ENCODE data around the gene GABRB2. TPM values are rescaled to one million over a fixed set of nuclear protein-coding genes. Genes with fewer than 3 reads are reported as not detected.

The GABRB2 gene
- total RNA-seq, 2 experiments from 2014 or later, result 1.4 to 5.1 TPM

GRCh38 chr5:161421067-161421466, 125.5 kb downstream of the GABRB2 start:
- H3K27ac ChIP-seq (ENCODE audit: low read depth, low read length, poor library complexity, severe bottlenecking), result no peak overlapping the region
- no peak overlapping the region for H2AFZ ChIP-seq (ENCODE audit: low read length)
- H3K79me2 ChIP-seq (ENCODE audit: insufficient read depth, low read depth, low read length), result no peaks in the 10 kb centered on the region
- H3K4me3 ChIP-seq (ENCODE audit: low read depth, low read length, poor library complexity, severe bottlenecking), result no peak overlapping the region
- no peaks in the 10 kb centered on the region for H3K4me1 ChIP-seq (ENCODE audit: insufficient read depth, low read length, poor library complexity, severe bottlenecking)
- no peak overlapping the region for H3K4me2 ChIP-seq (ENCODE audit: low read length)
- intact Hi-C loops (cut with micrococcal nuclease; ENCODE audit: unreplicated experiment), result no loop called here
- TF ChIP-seq CTCF (conservative IDR thresholded peaks at IDR 0.05; ENCODE audit: low read length), result no peak
- no peak for TF ChIP-seq EZH2phosphoT487 (IDR thresholded peaks at IDR 0.05; ENCODE audit: borderline replicate concordance, low read depth, low read length)
- no peaks in the 10 kb centered on the region for H3K36me3 ChIP-seq (ENCODE audit: insufficient read depth, low read length)
- POLR2A ChIA-PET, result no interaction called here
- CTCF ChIA-PET (ENCODE audit: unreplicated experiment), result no interaction called here
- no TSS peak for BruUV-seq (replicated peaks)
- H3K9me3 ChIP-seq (ENCODE audit: low read length), result no peaks in the 10 kb centered on the region
- no peak for DNase-seq (ENCODE audit: low spot score)
- H4K20me1 ChIP-seq (ENCODE audit: insufficient read depth, low read length), result no peaks in the 10 kb centered on the region
- no peaks in the 10 kb centered on the region for H3K9me2 ChIP-seq (ENCODE audit: insufficient read depth, low read length)

GRCh38 chr5:161420521-161420920, 126.0 kb downstream of the GABRB2 start:
- TF ChIP-seq EZH2phosphoT487 (IDR thresholded peaks at IDR 0.05; ENCODE audit: borderline replicate concordance, low read depth, low read length), result no peak
- TF ChIP-seq CTCF (conservative IDR thresholded peaks at IDR 0.05; ENCODE audit: low read length), result no peak
- Histone ChIP-seq H2AFZ (ENCODE audit: low read length) (no peak overlapping the region), H3K4me3 (ENCODE audit: low read depth, low read length, poor library complexity, severe bottlenecking) (no peak overlapping the region), H3K4me2 (ENCODE audit: low read length) (no peak overlapping the region), H3K9me3 (ENCODE audit: low read length) (no peaks in the 10 kb centered on the region), H3K4me1 (ENCODE audit: insufficient read depth, low read length, poor library complexity, severe bottlenecking) (no peaks in the 10 kb centered on the region), H3K9me2 (ENCODE audit: insufficient read depth, low read length) (no peaks in the 10 kb centered on the region), H3K36me3 (ENCODE audit: insufficient read depth, low read length) (no peaks in the 10 kb centered on the region), H4K20me1 (ENCODE audit: insufficient read depth, low read length) (no peaks in the 10 kb centered on the region), H3K79me2 (ENCODE audit: insufficient read depth, low read depth, low read length) (no peaks in the 10 kb centered on the region), H3K27ac (ENCODE audit: low read depth, low read length, poor library complexity, severe bottlenecking) (no peak overlapping the region)
- no peak for DNase-seq (ENCODE audit: low spot score)
- intact Hi-C loops (cut with micrococcal nuclease; ENCODE audit: unreplicated experiment), result no loop called here
- no TSS peak for BruUV-seq (replicated peaks)
- ChIA-PET CTCF (ENCODE audit: unreplicated experiment) (no interaction called here), POLR2A (no interaction called here)

DNA sequence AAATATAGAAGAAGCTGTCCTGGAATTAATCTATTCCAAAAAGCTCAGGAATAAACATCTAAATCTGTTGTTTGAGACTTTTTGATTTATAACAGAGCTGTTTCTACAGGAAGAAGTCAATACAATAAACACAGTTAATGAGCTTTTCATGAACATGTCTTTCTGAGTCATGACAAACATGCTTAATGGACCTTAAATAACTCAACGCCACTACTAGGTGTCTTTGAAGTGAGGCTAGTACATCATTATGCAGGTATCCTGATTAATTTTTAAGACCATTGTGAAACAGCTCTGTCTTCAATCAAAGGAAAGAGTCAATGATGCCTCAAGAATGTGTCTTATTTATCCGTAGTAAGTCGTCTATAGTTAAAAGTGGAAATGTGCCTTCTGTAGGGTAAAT, 131.6 kb downstream of the GABRB2 start:
- ChIA-PET CTCF (ENCODE audit: unreplicated experiment) (no interaction called here), POLR2A (no interaction called here)
- Histone ChIP-seq H3K4me3 (ENCODE audit: low read depth, low read length, poor library complexity, severe bottlenecking) (no peak overlapping the region), H3K9me2 (ENCODE audit: insufficient read depth, low read length) (no peaks in the 10 kb centered on the region), H2AFZ (ENCODE audit: low read length) (no peak overlapping the region), H3K36me3 (ENCODE audit: insufficient read depth, low read length) (no peaks in the 10 kb centered on the region), H4K20me1 (ENCODE audit: insufficient read depth, low read length) (no peaks in the 10 kb centered on the region), H3K79me2 (ENCODE audit: insufficient read depth, low read depth, low read length) (no peaks in the 10 kb centered on the region), H3K27ac (ENCODE audit: low read depth, low read length, poor library complexity, severe bottlenecking) (no peak overlapping the region), H3K9me3 (ENCODE audit: low read length) (no peaks in the 10 kb centered on the region), H3K4me1 (ENCODE audit: insufficient read depth, low read length, poor library complexity, severe bottlenecking) (no peaks in the 10 kb centered on the region), H3K4me2 (ENCODE audit: low read length) (no peak overlapping the region)
- TF ChIP-seq EZH2phosphoT487 (IDR thresholded peaks at IDR 0.05; ENCODE audit: borderline replicate concordance, low read depth, low read length) (no peak), CTCF (conservative IDR thresholded peaks at IDR 0.05; ENCODE audit: low read length) (no peak)
- intact Hi-C loops (cut with micrococcal nuclease; ENCODE audit: unreplicated experiment), result no loop called here
- BruUV-seq (replicated peaks), result no TSS peak
- DNase-seq (ENCODE audit: low spot score), result no peak
